CD14-positive monocyte (primary cell): ENCODE results near the gene ABHD14A. TPM values are rescaled to one million over a fixed set of nuclear protein-coding genes. Genes with fewer than 3 reads are reported as not detected.

Experiments
- DNase-seq, 3 donors: peaks; one replicate each; pipeline ENCODE4 v3.0.0-alpha.2; 2011 to 2022
- H2AFZ ChIP-seq: 2 replicates; pipeline ENCODE4 v1.6.0; 2012; ENCODE audit warnings: mild to moderate bottlenecking, low read depth, low read length, inconsistent platforms; ENCODE audit not compliant: insufficient read depth, poor library complexity, severe bottlenecking
- H3K27ac ChIP-seq, 2 donors: 1 replicate in 1 of 2; 2 replicates in 1 of 2; pipeline ENCODE4 v1.5.1; 2012 to 2013; ENCODE audit warnings: low read length in 2 of 2, control low read depth in 1 of 2, inconsistent platforms in 1 of 2, low read depth in 1 of 2, mild to moderate bottlenecking in 1 of 2
- H3K27me3 ChIP-seq, 2 donors: one replicate each; pipeline versions ENCODE4 v1.6.0 to v1.6.1; 2011 to 2013; ENCODE audit warnings: low read length in 2 of 2; ENCODE audit not compliant: control insufficient read depth in 2 of 2, insufficient read depth in 2 of 2
- H3K36me3 ChIP-seq, 2 donors: replicated peaks in 1 of 2; 1 replicate in 1 of 2; 2 replicates in 1 of 2; pipeline versions ENCODE4 v1.5.1 to v1.6.1; 2012 to 2013; ENCODE audit warnings: low read length in 2 of 2, control low read depth in 1 of 2, inconsistent platforms in 1 of 2, mild to moderate bottlenecking in 1 of 2; ENCODE audit not compliant: insufficient read depth in 2 of 2, control insufficient read depth in 1 of 2
- H3K4me1 ChIP-seq, 2 donors: 1 replicate in 1 of 2; 2 replicates in 1 of 2; pipeline versions ENCODE4 v1.5.1 to v1.6.1; 2012 to 2013; ENCODE audit warnings: low read length in 2 of 2, control low read depth in 1 of 2, inconsistent platforms in 1 of 2, mild to moderate bottlenecking in 1 of 2, moderate library complexity in 1 of 2; ENCODE audit not compliant: insufficient read depth in 2 of 2, control insufficient read depth in 1 of 2
- H3K4me2 ChIP-seq: replicated peaks from 2 replicates; pipeline ENCODE3; 2012; ENCODE audit warnings: low read length, moderate library complexity, mild to moderate bottlenecking; ENCODE audit not compliant: poor library complexity, severe bottlenecking; ENCODE audit errors: extremely low read depth
- H3K4me3 ChIP-seq, 3 experiments: fragments of 200-600 bp in 1 of 3; sonication (generic) in 1 of 3; replicated peaks in 1 of 3; 1 replicate in 2 of 3; 2 replicates in 1 of 3; pipeline ENCODE4 v1.5.1; 2011 to 2013; ENCODE audit warnings: low read length in 3 of 3, mild to moderate bottlenecking in 3 of 3, control low read depth in 2 of 3, low read depth in 2 of 3, inconsistent platforms in 1 of 3, moderate library complexity in 1 of 3
- H3K79me2 ChIP-seq: 2 replicates; pipeline ENCODE4 v1.6.0; 2012; ENCODE audit warnings: mild to moderate bottlenecking, control low read depth, inconsistent platforms, low read length, moderate library complexity; ENCODE audit not compliant: insufficient read depth
- H3K9ac ChIP-seq: 2 replicates; pipeline ENCODE4 v1.6.0; 2017; ENCODE audit warnings: low read length, mild to moderate bottlenecking; ENCODE audit not compliant: insufficient read depth, poor library complexity, severe bottlenecking
- H3K9me3 ChIP-seq, 2 donors: replicated peaks in 1 of 2; 1 replicate in 1 of 2; 2 replicates in 1 of 2; pipeline versions ENCODE4 v1.5.1 to v1.6.1; 2012 to 2013; ENCODE audit warnings: low read length in 2 of 2, control low read depth in 1 of 2; ENCODE audit not compliant: control insufficient read depth in 1 of 2, insufficient read depth in 1 of 2
- H4K20me1 ChIP-seq: 2 replicates; pipeline ENCODE4 v1.6.0; 2012; ENCODE audit warnings: mild to moderate bottlenecking, low read length, control low read depth, moderate library complexity; ENCODE audit not compliant: insufficient read depth
- H3K27ac Mint-ChIP-seq, 7 donors: one replicate each; pipeline ENCODE4 v1.8.0; 2020; ENCODE audit warnings: mild to moderate bottlenecking in 7 of 7, mixed read lengths in 7 of 7, moderate library complexity in 6 of 7, inconsistent platforms in 2 of 7
- H3K27me3 Mint-ChIP-seq, 3 donors: one replicate each; pipeline ENCODE4 v1.8.0; 2021 to 2022; ENCODE audit warnings: low read depth in 3 of 3, mild to moderate bottlenecking in 3 of 3, mixed read lengths in 3 of 3, moderate library complexity in 3 of 3, inconsistent platforms in 1 of 3
- H3K36me3 Mint-ChIP-seq, 2 donors: one replicate each; pipeline ENCODE4 v1.8.0; 2020; ENCODE audit warnings: mixed read lengths in 2 of 2, inconsistent platforms in 1 of 2, mild to moderate bottlenecking in 1 of 2
- H3K4me1 Mint-ChIP-seq: one replicate; pipeline ENCODE4 v1.8.0; 2020; ENCODE audit warnings: mild to moderate bottlenecking, mixed read lengths
- H3K4me3 Mint-ChIP-seq, 2 donors: one replicate each; pipeline ENCODE4 v1.8.0; 2020; ENCODE audit warnings: mild to moderate bottlenecking in 2 of 2, mixed read lengths in 2 of 2, moderate library complexity in 1 of 2
- H3K9me3 Mint-ChIP-seq, 7 donors: one replicate each; pipeline ENCODE4 v1.8.0; 2020 to 2022; ENCODE audit warnings: mixed read lengths in 7 of 7, mild to moderate bottlenecking in 6 of 7, moderate library complexity in 6 of 7, inconsistent platforms in 2 of 7
- WGBS: methylation state at CpG from one replicate; pipeline ENCODE4 v1.1.5; 2013; ENCODE audit warnings: missing lambda C conversion rate; ENCODE audit not compliant: insufficient coverage; 5-methylcytosine and 5-hydroxymethylcytosine counted together
- intact Hi-C, 2 donors: fragments of 100-400 bp; cut with micrococcal nuclease; formaldehyde crosslinking; loops; one replicate each; pipeline versions ENCODE4 v1.15.0 to v1.15.1; 2023
- polyA plus RNA-seq, 3 donors: library from polyadenylated mRNA; depleted of rRNA in 1 of 3; unstranded in 2 of 3; stranded (reverse) in 1 of 3; fragments of 300-500 nt in 2 of 3; fragments of >200 nt in 1 of 3; fragmentation: Illumina TruSeq in 2 of 3; gene quantifications; 1 replicate in 2 of 3; 2 replicates in 1 of 3; pipeline ENCODE4 v1.2.3, GENCODE V29; 2012 to 2021
- TF ChIP-seq, protein P1 (sequence below): fragments of 200-600 bp; IDR thresholded peaks from one replicate; pipeline ENCODE4 v1.8.0; 2022; ENCODE audit warnings: antibody characterized with exemption, mild to moderate bottlenecking

Gene ABHD14A
- polyA plus RNA-seq, 3 donors: 6.9 to 13.2 (median 11.7) TPM

DNA sequence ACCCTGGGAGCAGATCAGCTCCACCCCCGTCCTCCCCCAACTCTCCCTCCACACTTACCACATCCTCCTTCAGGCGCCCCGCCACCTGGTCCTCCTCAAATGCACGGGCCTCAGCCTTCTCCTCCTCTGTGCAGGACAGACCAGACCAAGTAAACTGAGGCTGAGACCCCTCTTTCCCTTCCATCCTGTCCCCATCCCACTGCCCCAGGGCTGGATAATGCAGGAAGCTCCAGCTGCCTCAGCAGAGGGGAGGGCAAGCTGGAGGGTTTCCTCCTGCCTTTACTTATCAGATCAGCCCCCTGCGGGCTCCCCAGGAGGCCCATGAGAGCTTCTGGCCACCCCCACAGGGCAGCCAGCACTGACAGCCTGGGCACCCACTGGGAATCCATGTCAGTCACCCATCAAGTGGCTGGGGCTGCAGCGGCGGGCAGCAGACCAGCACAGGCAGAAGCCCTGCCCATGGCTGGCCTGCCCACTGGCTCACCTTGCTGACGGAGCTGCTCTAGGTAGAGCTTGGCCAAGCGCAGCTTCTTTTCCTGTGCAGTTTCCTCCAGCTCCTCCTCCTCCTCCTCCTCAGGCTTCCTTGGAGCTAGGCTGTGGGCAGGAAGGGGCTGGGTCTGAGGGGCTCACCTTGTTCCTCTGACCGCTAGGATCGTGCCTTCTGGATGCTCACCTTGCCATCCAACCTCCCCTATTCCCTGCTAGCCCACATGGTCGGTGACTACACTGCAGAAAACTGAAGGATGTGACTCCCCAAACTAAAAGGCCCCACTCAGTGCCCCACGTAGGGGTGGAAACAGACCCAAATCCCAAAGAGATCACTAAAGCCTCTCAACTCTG lies 37.0 kb upstream of the ABHD14A start:
- peak in 1 of 3 donors; percentile 3 for DNase-seq
- Histone ChIP-seq H3K4me1 (peaks cover 18 to 20% of the 10 kb centered on the region in 2 donors), H3K9me3 (no peaks in the 10 kb centered on the region), H2AFZ (no peak overlapping the region), H3K36me3 (peaks cover 47 to 66% of the 10 kb centered on the region in 2 donors), H3K4me3 (no peak overlapping the region), H3K4me2 (no peak overlapping the region), H3K79me2 (peaks cover 19% of the 10 kb centered on the region), H3K27ac (no peak overlapping the region), H3K9ac (no peak overlapping the region), H3K27me3 (no peaks in the 10 kb centered on the region), H4K20me1 (no peaks in the 10 kb centered on the region)
- H3K27ac Mint-ChIP-seq: peak overlapping the region in 1 of 7 donors; percentile 40
- peaks cover 24% of the 10 kb centered on the region for H3K4me1 Mint-ChIP-seq
- no peak overlapping the region for H3K4me3 Mint-ChIP-seq
- 100% methylated on average over 4 of the region's 13 CpGs for WGBS
- no peaks in the 10 kb centered on the region for H3K27me3 Mint-ChIP-seq
- intact Hi-C loops: loop anchor here in 1 of 2 donors (5.0 kb wide), 1 partner anchor 184 kb away; no protein-coding TSS in a partner anchor
- H3K9me3 Mint-ChIP-seq: peaks cover 0 to 2% (median 0%) of the 10 kb centered on the region in 7 donors
- peaks cover 59 to 62% of the 10 kb centered on the region in 2 donors for H3K36me3 Mint-ChIP-seq
- TF ChIP-seq, protein P1, sequence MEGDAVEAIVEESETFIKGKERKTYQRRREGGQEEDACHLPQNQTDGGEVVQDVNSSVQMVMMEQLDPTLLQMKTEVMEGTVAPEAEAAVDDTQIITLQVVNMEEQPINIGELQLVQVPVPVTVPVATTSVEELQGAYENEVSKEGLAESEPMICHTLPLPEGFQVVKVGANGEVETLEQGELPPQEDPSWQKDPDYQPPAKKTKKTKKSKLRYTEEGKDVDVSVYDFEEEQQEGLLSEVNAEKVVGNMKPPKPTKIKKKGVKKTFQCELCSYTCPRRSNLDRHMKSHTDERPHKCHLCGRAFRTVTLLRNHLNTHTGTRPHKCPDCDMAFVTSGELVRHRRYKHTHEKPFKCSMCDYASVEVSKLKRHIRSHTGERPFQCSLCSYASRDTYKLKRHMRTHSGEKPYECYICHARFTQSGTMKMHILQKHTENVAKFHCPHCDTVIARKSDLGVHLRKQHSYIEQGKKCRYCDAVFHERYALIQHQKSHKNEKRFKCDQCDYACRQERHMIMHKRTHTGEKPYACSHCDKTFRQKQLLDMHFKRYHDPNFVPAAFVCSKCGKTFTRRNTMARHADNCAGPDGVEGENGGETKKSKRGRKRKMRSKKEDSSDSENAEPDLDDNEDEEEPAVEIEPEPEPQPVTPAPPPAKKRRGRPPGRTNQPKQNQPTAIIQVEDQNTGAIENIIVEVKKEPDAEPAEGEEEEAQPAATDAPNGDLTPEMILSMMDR: no peak

DNA sequence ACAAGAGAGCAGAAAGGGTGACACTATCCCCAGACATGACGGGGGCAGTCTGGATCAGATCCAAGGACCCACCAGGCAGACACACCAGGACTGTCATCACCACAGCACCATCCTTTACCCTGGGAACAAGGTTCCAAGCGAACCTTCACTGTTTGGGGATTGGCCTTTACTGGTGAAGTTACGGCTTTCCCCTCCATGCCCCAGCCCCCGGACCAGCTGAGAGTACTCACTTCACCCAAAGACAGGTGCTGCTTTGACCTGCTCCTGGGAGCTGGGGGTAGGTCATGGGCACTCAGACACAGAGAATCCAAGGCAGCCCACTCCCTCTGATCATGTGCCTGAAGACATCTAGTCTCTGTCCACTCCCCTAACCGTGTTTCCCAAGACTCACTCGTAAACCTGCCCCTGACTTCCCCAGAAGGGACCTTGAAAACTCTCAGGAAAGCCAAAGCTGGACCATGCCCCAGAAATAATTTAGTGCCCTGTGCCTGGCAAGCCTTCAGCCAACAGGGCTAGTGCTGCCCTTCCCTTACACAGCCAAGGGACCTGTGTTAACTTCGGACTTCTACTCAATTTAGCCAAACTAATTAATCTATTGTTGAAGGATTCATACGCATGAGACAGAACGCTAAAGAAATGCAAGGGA lies 36.0 kb upstream of the ABHD14A start:
- peaks cover 19% of the 10 kb centered on the region for H3K79me2 ChIP-seq
- H3K4me3 ChIP-seq: no peak overlapping the region
- Mint-ChIP-seq H3K9me3 (peaks cover 0 to 2% (median 0%) of the 10 kb centered on the region in 7 donors), H3K36me3 (peaks cover 48 to 52% of the 10 kb centered on the region in 2 donors), H3K27ac (no peak overlapping the region), H3K4me3 (peak overlapping the region in 1 of 2 donors; percentile 9), H3K4me1 (peaks cover 28% of the 10 kb centered on the region), H3K27me3 (no peaks in the 10 kb centered on the region)
- H3K4me2 ChIP-seq: no peak overlapping the region
- H4K20me1 ChIP-seq: no peaks in the 10 kb centered on the region
- H3K36me3 ChIP-seq: peaks cover 38 to 55% of the 10 kb centered on the region in 2 donors
- intact Hi-C loops: loop anchor here in 1 of 2 donors (5.0 kb wide), 1 partner anchor 183 kb away; no protein-coding TSS in a partner anchor
- TF ChIP-seq, protein P1: no peak
- DNase-seq: no peak
- H3K27me3 ChIP-seq: no peaks in the 10 kb centered on the region
- WGBS: 91% methylated on average over 3 of the region's 9 CpGs
- H3K4me1 ChIP-seq: peaks cover 22 to 27% of the 10 kb centered on the region in 2 donors
- no peak overlapping the region for H3K9ac ChIP-seq
- no peaks in the 10 kb centered on the region for H3K9me3 ChIP-seq
- no peak overlapping the region for H3K27ac ChIP-seq
- H2AFZ ChIP-seq: no peak overlapping the region
